Measurements from ENCODE around the gene EFCAB12.

GRCh38 chr3:129417326-129417725 is 11.1 kb downstream of the EFCAB12 start:
- TF ChIP-seq EZH2 (IDR thresholded peaks at IDR 0.05; ENCODE audit: insufficient read depth, poor library complexity, severe bottlenecking) (no peak), EZH2phosphoT487 (IDR thresholded peaks at IDR 0.05; ENCODE audit: insufficient read depth, low read depth) (no peak)
